ENCODE results near the gene TINCR. TPM values are rescaled to one million over a fixed set of nuclear protein-coding genes. Genes with fewer than 3 reads are reported as not detected.

The TINCR gene
- total RNA-seq, 1 donor from 2014 or later, result 1.0 TPM

- Mint-ChIP-seq H3K27me3 (no peaks in the 10 kb centered on the region), H3K9me3 (ENCODE audit: low read depth) (no peaks in the 10 kb centered on the region), H3K27ac (no peak overlapping the region), H3K4me3 (ENCODE audit: low read depth) (no peak overlapping the region), H3K36me3 (ENCODE audit: insufficient read depth) (peaks cover 25% of the 10 kb centered on the region), H3K4me1 (ENCODE audit: low read depth) (no peaks in the 10 kb centered on the region)
- no peak for TF ChIP-seq CTCF (IDR thresholded peaks at IDR 0.05; ENCODE audit: unreplicated experiment)
- DNase-seq (ENCODE audit: low spot score, unreplicated experiment), result no peak
Observed at GRCh38 chr19:5591476-5591875, 23.7 kb upstream of the TINCR start.

GRCh38 chr19:5590865-5591154, 23.1 kb upstream of the TINCR start:
- TF ChIP-seq CTCF (IDR thresholded peaks at IDR 0.05; ENCODE audit: unreplicated experiment), result no peak
- H3K36me3 Mint-ChIP-seq (ENCODE audit: insufficient read depth), result peaks cover 25% of the 10 kb centered on the region

GRCh38 chr19:5590151-5590864, 22.6 kb upstream of the TINCR start:
- Mint-ChIP-seq H3K36me3 (ENCODE audit: insufficient read depth) (peaks cover 21% of the 10 kb centered on the region), H3K9me3 (ENCODE audit: low read depth) (no peaks in the 10 kb centered on the region), H3K27me3 (no peaks in the 10 kb centered on the region), H3K27ac (no peak overlapping the region), H3K4me1 (ENCODE audit: low read depth) (peaks cover 4% of the 10 kb centered on the region), H3K4me3 (ENCODE audit: low read depth) (no peak overlapping the region)
- TF ChIP-seq CTCF (IDR thresholded peaks at IDR 0.05; ENCODE audit: unreplicated experiment), result no peak
- no peak for DNase-seq (ENCODE audit: low spot score, unreplicated experiment)

More at GRCh38 chr19:5590865-5591154, 23.1 kb upstream of the TINCR start:
- no peak for DNase-seq (ENCODE audit: low spot score, unreplicated experiment)
- H3K4me3 Mint-ChIP-seq (ENCODE audit: low read depth), result no peak overlapping the region
- no peaks in the 10 kb centered on the region for H3K27me3 Mint-ChIP-seq
- H3K9me3 Mint-ChIP-seq (ENCODE audit: low read depth), result no peaks in the 10 kb centered on the region
- H3K4me1 Mint-ChIP-seq (ENCODE audit: low read depth), result peaks cover under 1% of the 10 kb centered on the region
- H3K27ac Mint-ChIP-seq, result no peak overlapping the region

GRCh38 chr19:5588906-5589676, 21.3 kb upstream of the TINCR start:
- peaks cover 4% of the 10 kb centered on the region for H3K4me1 Mint-ChIP-seq (ENCODE audit: low read depth)

GRCh38 chr19:5588441-5588840, 20.7 kb upstream of the TINCR start:
- H3K27me3 Mint-ChIP-seq, result no peaks in the 10 kb centered on the region
- H3K4me1 Mint-ChIP-seq (ENCODE audit: low read depth), result peaks cover 4% of the 10 kb centered on the region
- no peak for DNase-seq (ENCODE audit: low spot score, unreplicated experiment)
- no peaks in the 10 kb centered on the region for H3K9me3 Mint-ChIP-seq (ENCODE audit: low read depth)
- H3K4me3 Mint-ChIP-seq (ENCODE audit: low read depth), result no peak overlapping the region
- H3K36me3 Mint-ChIP-seq (ENCODE audit: insufficient read depth), result peaks cover 18% of the 10 kb centered on the region
- no peak overlapping the region for H3K27ac Mint-ChIP-seq
- no peak for TF ChIP-seq CTCF (IDR thresholded peaks at IDR 0.05; ENCODE audit: unreplicated experiment)

More at GRCh38 chr19:5588906-5589676, 21.3 kb upstream of the TINCR start:
- DNase-seq (ENCODE audit: low spot score, unreplicated experiment), result no peak
- no peaks in the 10 kb centered on the region for H3K27me3 Mint-ChIP-seq
- H3K27ac Mint-ChIP-seq, result no peak overlapping the region
- H3K9me3 Mint-ChIP-seq (ENCODE audit: low read depth), result no peaks in the 10 kb centered on the region
- no peak overlapping the region for H3K4me3 Mint-ChIP-seq (ENCODE audit: low read depth)
- no peak for TF ChIP-seq CTCF (IDR thresholded peaks at IDR 0.05; ENCODE audit: unreplicated experiment)
- peaks cover 20% of the 10 kb centered on the region for H3K36me3 Mint-ChIP-seq (ENCODE audit: insufficient read depth)

All from progenitor cell of endocrine pancreas (in vitro differentiated cells).